Chondrocyte (in vitro differentiated cells): ENCODE measurements around the gene KIFC3. TPM values are rescaled to one million over a fixed set of nuclear protein-coding genes. Genes with fewer than 3 reads are reported as not detected.
A peak's percentile ranks its signal among the peaks of the same experiment; 100 is the strongest.
"Not testable (repeated sequence)": the region's sequence is repeated elsewhere in the genome, so short reads cannot be mapped to it uniquely, and the experiment has no call there.

Experiments
- DNase-seq: peaks from one replicate; pipeline ENCODE4 v3.0.0; 2021; ENCODE audit warnings: mixed read lengths, low spot score
- H3K27ac Mint-ChIP-seq: one replicate; pipeline ENCODE4 v1.8.0; 2021; ENCODE audit warnings: mild to moderate bottlenecking, moderate library complexity, mixed read lengths; ENCODE audit not compliant: unreplicated experiment
- H3K27me3 Mint-ChIP-seq: 2 replicates; pipeline ENCODE4 v1.8.0; 2021; ENCODE audit warnings: low read depth, mixed read lengths
- H3K36me3 Mint-ChIP-seq: 2 replicates; pipeline ENCODE4 v1.8.0; 2021; ENCODE audit warnings: low read depth, mixed read lengths
- H3K4me1 Mint-ChIP-seq: 2 replicates; pipeline ENCODE4 v1.8.0; 2021; ENCODE audit warnings: low read depth, mild to moderate bottlenecking, mixed read lengths
- H3K4me3 Mint-ChIP-seq: one replicate; pipeline ENCODE4 v1.8.0; 2021; ENCODE audit warnings: mild to moderate bottlenecking, moderate library complexity, mixed read lengths; ENCODE audit not compliant: unreplicated experiment
- H3K9me3 Mint-ChIP-seq: 2 replicates; pipeline ENCODE4 v1.8.0; 2021; ENCODE audit warnings: low read depth, mixed read lengths
- total RNA-seq: library from RNA; stranded (reverse); gene quantifications from 3 replicates; pipeline ENCODE4 v1.2.1, GENCODE V29; 2021
- TF ChIP-seq, protein P1 (sequence below): fragments of 200-600 bp; sonication (generic); IDR thresholded peaks from 2 replicates; pipeline ENCODE4 v1.5.0; 2021; ENCODE audit warnings: antibody characterized with exemption, mild to moderate bottlenecking, moderate library complexity

The KIFC3 gene
- total RNA-seq, 1 donor from 2014 or later: 75.6 TPM

DNA sequence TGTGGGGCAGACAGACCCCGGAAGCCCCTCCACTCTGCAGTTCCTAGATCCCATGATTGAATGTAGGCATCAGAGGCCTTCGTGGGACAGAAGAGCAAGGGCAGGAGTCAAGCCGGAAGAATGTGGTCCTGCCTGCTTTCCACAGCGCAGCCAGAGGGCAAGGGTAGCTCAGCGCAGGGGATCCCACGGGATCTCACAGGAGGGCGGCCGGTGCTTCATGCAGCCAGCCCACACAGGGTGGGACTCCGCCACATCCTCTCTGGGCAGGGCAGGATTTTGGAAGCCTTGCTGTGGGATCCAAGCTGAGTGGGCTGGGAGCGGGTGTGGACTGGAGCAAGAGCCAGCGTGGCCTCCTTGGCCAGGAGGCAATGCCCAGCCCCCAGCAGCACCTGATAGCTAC lies 53.7 kb downstream of the KIFC3 start:
- no peaks in the 10 kb centered on the region for H3K4me1 Mint-ChIP-seq
- no peak overlapping the region for H3K4me3 Mint-ChIP-seq
- H3K9me3 Mint-ChIP-seq: no peaks in the 10 kb centered on the region
- no peaks in the 10 kb centered on the region for H3K27me3 Mint-ChIP-seq
- peaks cover 4% of the 10 kb centered on the region for H3K36me3 Mint-ChIP-seq
- TF ChIP-seq, protein P1, sequence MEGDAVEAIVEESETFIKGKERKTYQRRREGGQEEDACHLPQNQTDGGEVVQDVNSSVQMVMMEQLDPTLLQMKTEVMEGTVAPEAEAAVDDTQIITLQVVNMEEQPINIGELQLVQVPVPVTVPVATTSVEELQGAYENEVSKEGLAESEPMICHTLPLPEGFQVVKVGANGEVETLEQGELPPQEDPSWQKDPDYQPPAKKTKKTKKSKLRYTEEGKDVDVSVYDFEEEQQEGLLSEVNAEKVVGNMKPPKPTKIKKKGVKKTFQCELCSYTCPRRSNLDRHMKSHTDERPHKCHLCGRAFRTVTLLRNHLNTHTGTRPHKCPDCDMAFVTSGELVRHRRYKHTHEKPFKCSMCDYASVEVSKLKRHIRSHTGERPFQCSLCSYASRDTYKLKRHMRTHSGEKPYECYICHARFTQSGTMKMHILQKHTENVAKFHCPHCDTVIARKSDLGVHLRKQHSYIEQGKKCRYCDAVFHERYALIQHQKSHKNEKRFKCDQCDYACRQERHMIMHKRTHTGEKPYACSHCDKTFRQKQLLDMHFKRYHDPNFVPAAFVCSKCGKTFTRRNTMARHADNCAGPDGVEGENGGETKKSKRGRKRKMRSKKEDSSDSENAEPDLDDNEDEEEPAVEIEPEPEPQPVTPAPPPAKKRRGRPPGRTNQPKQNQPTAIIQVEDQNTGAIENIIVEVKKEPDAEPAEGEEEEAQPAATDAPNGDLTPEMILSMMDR: no peak
- DNase-seq: peak; percentile 72
- H3K27ac Mint-ChIP-seq: no peak overlapping the region

GRCh38 chr16:57747996-57748395 lies 54.3 kb downstream of the KIFC3 start:
- TF ChIP-seq, protein P1: no peak

DNA sequence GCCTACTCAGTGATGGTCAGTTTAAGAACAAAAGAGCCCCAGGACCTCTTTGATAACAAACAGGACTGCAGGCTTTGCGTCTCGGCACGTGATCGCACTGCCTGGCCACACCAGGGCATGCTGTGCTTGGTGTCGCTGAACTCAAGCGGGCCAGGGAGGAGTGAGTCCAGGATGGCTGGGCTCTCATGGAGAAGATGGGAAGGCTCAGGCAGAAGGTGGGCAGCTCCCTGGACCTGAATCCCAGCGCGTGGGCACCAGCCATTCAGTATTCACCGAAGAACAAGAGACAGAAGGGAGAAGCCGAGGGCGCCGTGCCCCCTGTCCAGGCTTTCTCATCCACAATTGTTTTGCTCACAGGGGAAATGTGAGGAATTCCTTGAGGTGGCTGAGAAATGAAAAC lies 54.8 kb downstream of the KIFC3 start:
- no peaks in the 10 kb centered on the region for H3K4me1 Mint-ChIP-seq
- no peaks in the 10 kb centered on the region for H3K27me3 Mint-ChIP-seq
- TF ChIP-seq, protein P1: no peak
- H3K9me3 Mint-ChIP-seq: no peaks in the 10 kb centered on the region
- peak; percentile 50 for DNase-seq
- H3K27ac Mint-ChIP-seq: no peak overlapping the region
- no peak overlapping the region for H3K4me3 Mint-ChIP-seq
- peaks cover 4% of the 10 kb centered on the region for H3K36me3 Mint-ChIP-seq

More at GRCh38 chr16:57747996-57748395, 54.3 kb downstream of the KIFC3 start:
- no peak overlapping the region for H3K27ac Mint-ChIP-seq
- no peaks in the 10 kb centered on the region for H3K27me3 Mint-ChIP-seq
- DNase-seq: peak; percentile 36
- no peaks in the 10 kb centered on the region for H3K4me1 Mint-ChIP-seq
- H3K4me3 Mint-ChIP-seq: no peak overlapping the region
- peaks cover 4% of the 10 kb centered on the region for H3K36me3 Mint-ChIP-seq
- H3K9me3 Mint-ChIP-seq: no peaks in the 10 kb centered on the region

DNA sequence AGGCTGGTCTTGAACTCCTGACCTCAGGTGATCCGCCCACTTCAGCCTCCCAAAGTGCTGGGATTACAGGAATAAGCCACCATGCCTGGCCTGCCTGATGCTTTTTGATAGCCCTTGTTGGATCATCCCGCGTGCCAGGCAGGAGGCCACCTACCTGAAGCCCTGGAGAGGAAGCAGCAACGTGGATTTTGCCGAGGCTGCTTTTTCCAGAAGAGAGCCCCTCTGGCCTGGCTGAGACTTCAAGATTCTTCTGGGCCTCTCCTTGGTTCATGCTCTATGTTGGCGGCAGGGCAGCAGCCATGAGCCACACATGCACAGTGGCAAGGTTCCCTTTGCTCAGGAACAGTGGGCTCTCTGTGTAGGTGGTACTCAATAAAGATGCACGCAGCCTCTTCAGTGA lies 55.2 kb downstream of the KIFC3 start:
- DNase-seq: peak; percentile 60
- TF ChIP-seq, protein P1: no peak
- H3K27ac Mint-ChIP-seq: no peak overlapping the region

GRCh38 chr16:57746316-57746715 lies 56.0 kb downstream of the KIFC3 start:
- not testable (repeated sequence) for H3K27ac Mint-ChIP-seq, H3K36me3 Mint-ChIP-seq, H3K9me3 Mint-ChIP-seq, H3K4me1 Mint-ChIP-seq, H3K27me3 Mint-ChIP-seq, H3K4me3 Mint-ChIP-seq
- DNase-seq: peak; percentile 35

More for the DNA sequence above, 55.2 kb downstream of the KIFC3 start:
- Mint-ChIP-seq H3K4me1 (no peaks in the 10 kb centered on the region), H3K4me3 (no peak overlapping the region), H3K9me3 (no peaks in the 10 kb centered on the region), H3K36me3 (peaks cover 4% of the 10 kb centered on the region), H3K27me3 (no peaks in the 10 kb centered on the region)

GRCh38 chr16:57745768-57746167 lies 56.5 kb downstream of the KIFC3 start:
- no peaks in the 10 kb centered on the region for H3K4me1 Mint-ChIP-seq
- H3K9me3 Mint-ChIP-seq: no peaks in the 10 kb centered on the region
- no peaks in the 10 kb centered on the region for H3K27me3 Mint-ChIP-seq
- no peak overlapping the region for H3K27ac Mint-ChIP-seq
- DNase-seq: no peak
- H3K36me3 Mint-ChIP-seq: peaks cover 3% of the 10 kb centered on the region
- TF ChIP-seq, protein P1: no peak
- no peak overlapping the region for H3K4me3 Mint-ChIP-seq
